Liver (tissue), 9 donors: ENCODE results near the gene AVEN. TPM values are rescaled to one million over a fixed set of nuclear protein-coding genes. Genes with fewer than 3 reads are reported as not detected.

Experiments
- DNase-seq: peaks from one replicate; pipeline ENCODE4 v3.0.0-alpha.2; 2017; ENCODE audit warnings: low spot score
- H3K27ac ChIP-seq, 2 donors: one replicate each; pipeline ENCODE4 v1.7.0; 2013; ENCODE audit warnings: inconsistent platforms in 2 of 2, low read length in 2 of 2, control low read depth in 1 of 2, low read depth in 1 of 2, mild to moderate bottlenecking in 1 of 2
- H3K27me3 ChIP-seq, 4 donors: one replicate each; pipeline versions ENCODE4 v1.6.1 to v1.7.0; 2013; ENCODE audit warnings: low read length in 3 of 4, inconsistent platforms in 1 of 4, mild to moderate bottlenecking in 1 of 4, moderate library complexity in 1 of 4; ENCODE audit not compliant: control insufficient read depth in 4 of 4, insufficient read depth in 4 of 4
- H3K36me3 ChIP-seq, 4 donors: one replicate each; pipeline versions ENCODE4 v1.6.1 to v1.7.0; 2013; ENCODE audit warnings: low read length in 3 of 4, mild to moderate bottlenecking in 3 of 4, low read depth in 1 of 4, moderate library complexity in 1 of 4; ENCODE audit not compliant: control insufficient read depth in 4 of 4, insufficient read depth in 3 of 4
- H3K4me1 ChIP-seq, 4 donors: one replicate each; pipeline versions ENCODE4 v1.6.1 to v1.7.0; 2013; ENCODE audit warnings: low read length in 3 of 4, mild to moderate bottlenecking in 3 of 4, moderate library complexity in 1 of 4; ENCODE audit not compliant: control insufficient read depth in 4 of 4, insufficient read depth in 4 of 4
- H3K4me3 ChIP-seq, 3 donors: one replicate each; pipeline versions ENCODE4 v1.6.1 to v1.7.0; 2013; ENCODE audit warnings: low read length in 3 of 3, control low read depth in 1 of 3, low read depth in 1 of 3, mild to moderate bottlenecking in 1 of 3
- H3K9ac ChIP-seq, 2 donors: one replicate each; pipeline ENCODE4 v1.7.0; 2013; ENCODE audit warnings: low read length in 2 of 2, mild to moderate bottlenecking in 2 of 2, moderate library complexity in 2 of 2, control low read depth in 1 of 2, low read depth in 1 of 2
- H3K9me3 ChIP-seq, 4 donors: one replicate each; pipeline versions ENCODE4 v1.6.1 to v1.7.0; 2013; ENCODE audit warnings: low read length in 3 of 4; ENCODE audit not compliant: control insufficient read depth in 4 of 4
- EGR1 ChIP-seq, 2 donors: IDR thresholded peaks; 2 replicates each; pipeline ENCODE4 v1.6.1; 2016 to 2018; ENCODE audit warnings: antibody characterized with exemption in 2 of 2, low read depth in 2 of 2
- FOXA1 ChIP-seq: IDR thresholded peaks from 2 replicates; pipeline ENCODE4 v1.6.1; 2016; ENCODE audit warnings: antibody characterized with exemption
- FOXA2 ChIP-seq: IDR thresholded peaks from 2 replicates; pipeline ENCODE4 v1.6.1; 2016; ENCODE audit warnings: antibody characterized with exemption
- GABPA ChIP-seq, 2 donors: IDR thresholded peaks in 1 of 2; conservative IDR thresholded peaks in 1 of 2; 2 replicates each; pipeline ENCODE4 v1.6.1; 2016; ENCODE audit warnings: antibody characterized with exemption in 2 of 2, mild to moderate bottlenecking in 1 of 2, moderate library complexity in 1 of 2
- HNF4G ChIP-seq: IDR thresholded peaks from 2 replicates; pipeline ENCODE4 v1.6.1; 2016; ENCODE audit warnings: antibody characterized with exemption
- JUND ChIP-seq, 2 donors: IDR thresholded peaks; 2 replicates each; pipeline ENCODE4 v1.6.1; 2016; ENCODE audit warnings: antibody characterized with exemption in 2 of 2
- NR2F2 ChIP-seq: IDR thresholded peaks from 2 replicates; pipeline ENCODE4 v1.6.1; 2016; ENCODE audit warnings: antibody characterized with exemption
- RAD21 ChIP-seq, 2 donors: IDR thresholded peaks; 2 replicates each; pipeline ENCODE4 v1.6.1; 2016; ENCODE audit warnings: antibody characterized with exemption in 2 of 2, mild to moderate bottlenecking in 2 of 2
- RXRA ChIP-seq, 2 donors: IDR thresholded peaks; 2 replicates each; pipeline ENCODE4 v1.6.1; 2017 to 2018; ENCODE audit warnings: antibody characterized with exemption in 2 of 2, mild to moderate bottlenecking in 1 of 2
- SP1 ChIP-seq: IDR thresholded peaks from 2 replicates; pipeline ENCODE4 v1.6.1; 2018; ENCODE audit warnings: antibody characterized with exemption, mild to moderate bottlenecking
- TAF1 ChIP-seq: conservative IDR thresholded peaks from 2 replicates; pipeline ENCODE4 v1.6.1; 2016; ENCODE audit warnings: antibody characterized with exemption, mild to moderate bottlenecking
- YY1 ChIP-seq: IDR thresholded peaks from 2 replicates; pipeline ENCODE4 v1.6.1; 2016; ENCODE audit warnings: antibody characterized with exemption, mild to moderate bottlenecking
- WGBS: extraction: QIAGEN DNeasy Blood & Tissue Kit; methylation state at CpG from one replicate; pipeline ENCODE4 v1.1.7; 2013; 5-methylcytosine and 5-hydroxymethylcytosine counted together
- polyA plus RNA-seq, 2 donors: library from polyadenylated mRNA; stranded (reverse) in 1 of 2; unstranded in 1 of 2; fragments of 200-250 nt in 1 of 2; fragments of >200 nt in 1 of 2; fragmentation: Nextera tagmentation in 1 of 2; extraction: Ambion mirVana in 1 of 2; gene quantifications; one replicate each; pipeline versions ENCODE4 v1.2.1 to v1.2.3, GENCODE V29; 2013 to 2015
- total RNA-seq, 2 donors: library from RNA; depleted of rRNA; stranded (reverse); fragments of >200 nt; gene quantifications; one replicate each; pipeline ENCODE4 v1.2.3, GENCODE V29; 2014
- TF ChIP-seq, protein P1 (sequence below): IDR thresholded peaks from 2 replicates; pipeline ENCODE4 v1.6.1; 2016; ENCODE audit warnings: antibody characterized with exemption, mild to moderate bottlenecking
- TF ChIP-seq, protein P2 (sequence below): IDR thresholded peaks from 2 replicates; pipeline ENCODE4 v1.6.1; 2016; ENCODE audit warnings: antibody characterized with exemption
- TF ChIP-seq, protein P3 (sequence below): IDR thresholded peaks from 2 replicates; pipeline ENCODE4 v1.6.1; 2016; ENCODE audit warnings: antibody characterized with exemption
- TF ChIP-seq, protein P4 (sequence below): IDR thresholded peaks from 2 replicates; pipeline ENCODE4 v1.6.1; 2016; ENCODE audit warnings: antibody characterized with exemption
- donor health status: healthy.
- donor health status: healthy.
- donor health status: healthy.
- donor health status: healthy.
- donor health status: healthy.

Gene AVEN
- total and polyA plus RNA-seq, 4 donors = 5.3 to 12.4 (median 7.0) TPM

DNA sequence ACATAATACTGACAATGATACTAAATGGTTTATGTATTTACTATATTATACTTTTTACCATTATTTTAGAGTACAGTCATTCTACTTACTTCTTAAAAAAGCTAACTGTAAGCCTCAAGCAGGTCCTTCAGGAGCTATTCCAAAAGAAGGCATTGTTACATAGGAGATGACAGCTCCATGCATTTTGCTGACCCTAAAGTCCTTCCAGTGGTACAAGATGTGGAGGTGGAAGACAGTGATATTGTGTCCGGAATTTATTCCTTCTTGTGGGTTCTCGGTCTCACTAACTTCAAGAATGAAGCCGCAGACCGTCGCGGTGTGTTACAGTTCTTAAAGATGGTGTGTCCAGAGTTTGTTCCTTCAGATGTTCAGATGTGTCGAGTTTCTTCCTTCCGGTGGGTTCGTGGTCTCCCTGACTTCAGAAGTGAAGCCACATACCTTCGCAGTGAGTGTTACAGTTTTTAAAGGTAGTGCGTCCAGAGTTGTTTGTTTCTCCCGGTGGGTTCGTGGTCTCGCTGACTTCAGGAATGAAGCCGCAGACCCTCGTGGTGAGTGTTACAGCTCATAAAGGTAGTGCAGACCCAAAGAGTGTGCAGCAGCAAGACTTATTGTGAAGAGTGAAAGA, 20.9 kb downstream of the AVEN start:
- no peaks in the 10 kb centered on the region for H3K36me3 ChIP-seq
- H3K27ac ChIP-seq = no peak overlapping the region
- H3K4me3 ChIP-seq = no peak overlapping the region
- WGBS = 91% methylated on average over 16 of the region's 16 CpGs
- no peaks in the 10 kb centered on the region for H3K4me1 ChIP-seq
- no peak for TF ChIP-seq FOXA2
- TF ChIP-seq, protein P1, sequence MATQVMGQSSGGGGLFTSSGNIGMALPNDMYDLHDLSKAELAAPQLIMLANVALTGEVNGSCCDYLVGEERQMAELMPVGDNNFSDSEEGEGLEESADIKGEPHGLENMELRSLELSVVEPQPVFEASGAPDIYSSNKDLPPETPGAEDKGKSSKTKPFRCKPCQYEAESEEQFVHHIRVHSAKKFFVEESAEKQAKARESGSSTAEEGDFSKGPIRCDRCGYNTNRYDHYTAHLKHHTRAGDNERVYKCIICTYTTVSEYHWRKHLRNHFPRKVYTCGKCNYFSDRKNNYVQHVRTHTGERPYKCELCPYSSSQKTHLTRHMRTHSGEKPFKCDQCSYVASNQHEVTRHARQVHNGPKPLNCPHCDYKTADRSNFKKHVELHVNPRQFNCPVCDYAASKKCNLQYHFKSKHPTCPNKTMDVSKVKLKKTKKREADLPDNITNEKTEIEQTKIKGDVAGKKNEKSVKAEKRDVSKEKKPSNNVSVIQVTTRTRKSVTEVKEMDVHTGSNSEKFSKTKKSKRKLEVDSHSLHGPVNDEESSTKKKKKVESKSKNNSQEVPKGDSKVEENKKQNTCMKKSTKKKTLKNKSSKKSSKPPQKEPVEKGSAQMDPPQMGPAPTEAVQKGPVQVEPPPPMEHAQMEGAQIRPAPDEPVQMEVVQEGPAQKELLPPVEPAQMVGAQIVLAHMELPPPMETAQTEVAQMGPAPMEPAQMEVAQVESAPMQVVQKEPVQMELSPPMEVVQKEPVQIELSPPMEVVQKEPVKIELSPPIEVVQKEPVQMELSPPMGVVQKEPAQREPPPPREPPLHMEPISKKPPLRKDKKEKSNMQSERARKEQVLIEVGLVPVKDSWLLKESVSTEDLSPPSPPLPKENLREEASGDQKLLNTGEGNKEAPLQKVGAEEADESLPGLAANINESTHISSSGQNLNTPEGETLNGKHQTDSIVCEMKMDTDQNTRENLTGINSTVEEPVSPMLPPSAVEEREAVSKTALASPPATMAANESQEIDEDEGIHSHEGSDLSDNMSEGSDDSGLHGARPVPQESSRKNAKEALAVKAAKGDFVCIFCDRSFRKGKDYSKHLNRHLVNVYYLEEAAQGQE = no peak
- TF ChIP-seq, protein P2, sequence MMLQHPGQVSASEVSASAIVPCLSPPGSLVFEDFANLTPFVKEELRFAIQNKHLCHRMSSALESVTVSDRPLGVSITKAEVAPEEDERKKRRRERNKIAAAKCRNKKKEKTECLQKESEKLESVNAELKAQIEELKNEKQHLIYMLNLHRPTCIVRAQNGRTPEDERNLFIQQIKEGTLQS = no peak
- TF ChIP-seq GABPA (IDR thresholded peaks at IDR 0.05 in 1 of 2, conservative IDR thresholded peaks at IDR 0.05 in 1 of 2) = no peak
- TF ChIP-seq FOXA1 = no peak
- TF ChIP-seq NR2F2 = no peak
- no peak for TF ChIP-seq TAF1
- no peak for TF ChIP-seq RAD21 (IDR thresholded peaks at IDR 0.05)
- TF ChIP-seq, protein P3, sequence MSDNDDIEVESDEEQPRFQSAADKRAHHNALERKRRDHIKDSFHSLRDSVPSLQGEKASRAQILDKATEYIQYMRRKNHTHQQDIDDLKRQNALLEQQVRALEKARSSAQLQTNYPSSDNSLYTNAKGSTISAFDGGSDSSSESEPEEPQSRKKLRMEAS = no peak
- TF ChIP-seq, protein P4, sequence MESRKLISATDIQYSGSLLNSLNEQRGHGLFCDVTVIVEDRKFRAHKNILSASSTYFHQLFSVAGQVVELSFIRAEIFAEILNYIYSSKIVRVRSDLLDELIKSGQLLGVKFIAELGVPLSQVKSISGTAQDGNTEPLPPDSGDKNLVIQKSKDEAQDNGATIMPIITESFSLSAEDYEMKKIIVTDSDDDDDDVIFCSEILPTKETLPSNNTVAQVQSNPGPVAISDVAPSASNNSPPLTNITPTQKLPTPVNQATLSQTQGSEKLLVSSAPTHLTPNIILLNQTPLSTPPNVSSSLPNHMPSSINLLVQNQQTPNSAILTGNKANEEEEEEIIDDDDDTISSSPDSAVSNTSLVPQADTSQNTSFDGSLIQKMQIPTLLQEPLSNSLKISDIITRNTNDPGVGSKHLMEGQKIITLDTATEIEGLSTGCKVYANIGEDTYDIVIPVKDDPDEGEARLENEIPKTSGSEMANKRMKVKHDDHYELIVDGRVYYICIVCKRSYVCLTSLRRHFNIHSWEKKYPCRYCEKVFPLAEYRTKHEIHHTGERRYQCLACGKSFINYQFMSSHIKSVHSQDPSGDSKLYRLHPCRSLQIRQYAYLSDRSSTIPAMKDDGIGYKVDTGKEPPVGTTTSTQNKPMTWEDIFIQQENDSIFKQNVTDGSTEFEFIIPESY = no peak
- no peak for TF ChIP-seq RXRA (IDR thresholded peaks at IDR 0.05)
- TF ChIP-seq JUND (IDR thresholded peaks at IDR 0.05) = no peak
- no peak for TF ChIP-seq YY1
- no peak for TF ChIP-seq EGR1 (IDR thresholded peaks at IDR 0.05; ENCODE audit: low read depth in 2 of 2)
- DNase-seq = no peak
- H3K9me3 ChIP-seq = no peaks in the 10 kb centered on the region
- no peak overlapping the region for H3K9ac ChIP-seq
- no peaks in the 10 kb centered on the region for H3K27me3 ChIP-seq

DNA sequence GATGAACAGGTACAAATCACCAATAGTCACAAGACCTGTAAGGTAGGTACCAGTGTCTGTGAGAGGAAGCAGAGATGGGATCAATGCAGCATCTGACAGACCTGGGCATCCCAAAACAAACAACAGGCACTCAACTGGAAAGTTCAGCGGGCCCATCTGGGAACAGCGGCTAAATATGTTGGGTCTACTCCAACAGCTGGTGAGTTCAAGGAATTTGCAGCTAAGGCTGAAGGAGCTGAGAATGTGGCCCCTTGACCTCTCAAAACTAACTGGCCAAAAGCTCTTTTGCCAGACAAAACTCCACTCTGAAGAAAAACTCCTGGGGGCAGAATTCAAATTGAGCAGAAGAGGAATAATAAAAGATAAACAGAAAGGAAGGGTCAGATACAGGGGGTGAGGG, 24.4 kb downstream of the AVEN start:
- no peak for DNase-seq
- TF ChIP-seq JUND (IDR thresholded peaks at IDR 0.05) (no peak), NR2F2 (no peak), FOXA1 (no peak), EGR1 (IDR thresholded peaks at IDR 0.05; ENCODE audit: low read depth in 2 of 2) (no peak), RXRA (IDR thresholded peaks at IDR 0.05) (no peak), HNF4G (no peak), SP1 (no peak), TAF1 (no peak), GABPA (IDR thresholded peaks at IDR 0.05 in 1 of 2, conservative IDR thresholded peaks at IDR 0.05 in 1 of 2) (no peak), FOXA2 (no peak)
- TF ChIP-seq, protein P2 = no peak
- TF ChIP-seq, protein P3 = no peak
- no peak overlapping the region for H3K9ac ChIP-seq
- H3K27ac ChIP-seq = no peak overlapping the region
- H3K27me3 ChIP-seq = no peaks in the 10 kb centered on the region
- 88% methylated on average over 2 of the region's 2 CpGs for WGBS
- H3K4me1 ChIP-seq = peaks cover 0 to 2% (median 0%) of the 10 kb centered on the region in 4 donors
- no peaks in the 10 kb centered on the region for H3K9me3 ChIP-seq
- H3K36me3 ChIP-seq = no peaks in the 10 kb centered on the region
- H3K4me3 ChIP-seq = no peak overlapping the region
